B cell (primary cell): ENCODE data around the gene IL4R. TPM values are rescaled to one million over a fixed set of nuclear protein-coding genes. Genes with fewer than 3 reads are reported as not detected.

Experiments
- ATAC-seq: fragments of 200-7000 bp; cut with Tn5 transposase; one replicate; pipeline ENCODE4 v1.10.0; 2021; ENCODE audit warnings: low read depth, mild to moderate bottlenecking, moderate number of reproducible peaks, moderate library complexity
- CTCF ChIA-PET: fragments of 350-600 bp; sonication (Branson Sonifier 250); formaldehyde crosslinking; loops from one replicate; lab custom pipeline; 2021; ENCODE audit warnings: antibody characterized with exemption, inconsistent platforms; lab: Charles Lee
- POLR2A ChIA-PET: fragments of 350-600 bp; sonication (Branson Sonifier 250); formaldehyde crosslinking; loops from one replicate; lab custom pipeline; 2021; ENCODE audit warnings: antibody characterized with exemption; lab: Charles Lee
- DNase-seq: peaks from one replicate; pipeline ENCODE4 v3.0.0; 2013
- H2AFZ ChIP-seq: 2 replicates; pipeline ENCODE4 v1.6.1; 2012; ENCODE audit warnings: mild to moderate bottlenecking, low read depth, low read length; ENCODE audit not compliant: insufficient read depth, poor library complexity, severe bottlenecking
- H3K27ac ChIP-seq, 2 donors: 1 replicate in 1 of 2; 2 replicates in 1 of 2; pipeline ENCODE4 v1.5.1; 2012 to 2013; ENCODE audit warnings: low read length in 2 of 2, mild to moderate bottlenecking in 2 of 2, moderate library complexity in 1 of 2
- H3K27me3 ChIP-seq, 4 experiments: fragments of 200-600 bp in 1 of 4; sonication (generic) in 1 of 4; replicated peaks in 1 of 4; 1 replicate in 2 of 4; 2 replicates in 2 of 4; pipeline versions ENCODE4 v1.6.1 to v1.7.0; 2013 to 2016; ENCODE audit warnings: low read length in 3 of 4, mild to moderate bottlenecking in 2 of 4, mixed read lengths in 1 of 4, moderate library complexity in 1 of 4; ENCODE audit not compliant: insufficient read depth in 4 of 4, control insufficient read depth in 3 of 4; ENCODE audit errors: control extremely low read depth in 1 of 4
- H3K36me3 ChIP-seq, 2 experiments: replicated peaks in 1 of 2; 1 replicate in 1 of 2; 2 replicates in 1 of 2; pipeline versions ENCODE4 v1.6.1 to v1.7.1; 2013; ENCODE audit warnings: low read length in 1 of 2; ENCODE audit not compliant: insufficient read depth in 2 of 2, control insufficient read depth in 1 of 2; ENCODE audit errors: control extremely low read depth in 1 of 2, extremely low read depth in 1 of 2
- H3K4me1 ChIP-seq, 2 donors: fragments of 200-600 bp in 1 of 2; sonication (generic) in 1 of 2; 1 replicate in 1 of 2; 2 replicates in 1 of 2; pipeline versions ENCODE4 v1.5.1 to v1.6.1; 2013 to 2017; ENCODE audit warnings: low read length in 2 of 2; ENCODE audit not compliant: control insufficient read depth in 2 of 2, insufficient read depth in 2 of 2
- H3K4me2 ChIP-seq: replicated peaks from 2 replicates; pipeline ENCODE3; 2012; ENCODE audit warnings: mild to moderate bottlenecking, low read depth, low read length; ENCODE audit not compliant: poor library complexity, severe bottlenecking
- H3K4me3 ChIP-seq, 5 experiments: fragments of 200-600 bp in 1 of 5; sonication (generic) in 1 of 5; 1 replicate in 3 of 5; 2 replicates in 2 of 5; pipeline versions ENCODE4 v1.5.1 to v1.7.0; 2011 to 2016; ENCODE audit warnings: low read length in 4 of 5, mild to moderate bottlenecking in 4 of 5, low read depth in 2 of 5, control low read depth in 1 of 5, moderate library complexity in 1 of 5; ENCODE audit not compliant: insufficient read depth in 1 of 5; ENCODE audit errors: control extremely low read depth in 1 of 5, extremely low read depth in 1 of 5
- H3K79me2 ChIP-seq: fragments of 200-600 bp; sonication (generic); one replicate; pipeline ENCODE4 v1.6.0; 2016; ENCODE audit warnings: low read length; ENCODE audit not compliant: control insufficient read depth, insufficient read depth
- H3K9ac ChIP-seq: fragments of 200-600 bp; sonication (generic); 2 replicates; pipeline ENCODE4 v1.6.1; 2017; ENCODE audit warnings: mild to moderate bottlenecking, low read length, moderate library complexity
- H3K9me3 ChIP-seq, 3 donors: one replicate each; pipeline versions ENCODE4 v1.6.1 to v1.7.1; 2013; ENCODE audit warnings: low read length in 2 of 3; ENCODE audit not compliant: control insufficient read depth in 2 of 3, insufficient read depth in 1 of 3; ENCODE audit errors: control extremely low read depth in 1 of 3
- H4K20me1 ChIP-seq: 2 replicates; pipeline ENCODE4 v1.6.0; 2012; ENCODE audit warnings: mild to moderate bottlenecking, low read length; ENCODE audit not compliant: insufficient read depth, control insufficient read depth, poor library complexity, severe bottlenecking
- H3K27ac Mint-ChIP-seq: one replicate; pipeline ENCODE4 v1.8.0; 2021; ENCODE audit warnings: mixed read lengths
- H3K27me3 Mint-ChIP-seq: one replicate; pipeline ENCODE4 v1.8.0; 2021; ENCODE audit warnings: mixed read lengths
- H3K4me1 Mint-ChIP-seq: one replicate; pipeline ENCODE4 v1.8.0; 2021; ENCODE audit warnings: mixed read lengths
- H3K4me3 Mint-ChIP-seq: one replicate; pipeline ENCODE4 v1.8.0; 2021; ENCODE audit warnings: mixed read lengths
- H3K9me3 Mint-ChIP-seq: one replicate; pipeline ENCODE4 v1.8.0; 2022; ENCODE audit warnings: mixed read lengths; ENCODE audit not compliant: insufficient read depth
- CTCF ChIP-seq: fragments of 200-600 bp; IDR thresholded peaks from one replicate; pipeline ENCODE4 v1.8.0; 2022; ENCODE audit warnings: antibody characterized with exemption, mild to moderate bottlenecking
- EZH2 ChIP-seq: IDR thresholded peaks from 2 replicates; pipeline ENCODE4 v1.6.1; 2012; ENCODE audit warnings: borderline replicate concordance, low read depth, mild to moderate bottlenecking, moderate library complexity, low read length; ENCODE audit not compliant: insufficient read depth, poor library complexity, severe bottlenecking
- WGBS: methylation state at CpG from one replicate; pipeline ENCODE4 v1.1.5; 2013; ENCODE audit warnings: missing lambda C conversion rate; ENCODE audit not compliant: insufficient coverage; 5-methylcytosine and 5-hydroxymethylcytosine counted together
- intact Hi-C: fragments of 100-400 bp; cut with micrococcal nuclease; formaldehyde crosslinking; loops from one replicate; pipeline ENCODE4 v1.10.0; 2022
- polyA plus RNA-seq: library from polyadenylated mRNA; depleted of rRNA; stranded (reverse); fragments of >200 nt; gene quantifications from 2 replicates; pipeline ENCODE4 v1.2.3, GENCODE V29; 2012
- total RNA-seq, 2 donors: library from RNA; stranded (reverse); fragments of 120-200 nt in 1 of 2; gene quantifications; 1 replicate in 1 of 2; 2 replicates in 1 of 2; pipeline versions ENCODE4 v1.2.3 to v1.2.4, GENCODE V29; 2013 to 2022

IL4R gene
- total and polyA plus RNA-seq, 2 donors (not counting 1 experiment from before 2014, with no cell fraction given): 311 to 966 TPM

DNA sequence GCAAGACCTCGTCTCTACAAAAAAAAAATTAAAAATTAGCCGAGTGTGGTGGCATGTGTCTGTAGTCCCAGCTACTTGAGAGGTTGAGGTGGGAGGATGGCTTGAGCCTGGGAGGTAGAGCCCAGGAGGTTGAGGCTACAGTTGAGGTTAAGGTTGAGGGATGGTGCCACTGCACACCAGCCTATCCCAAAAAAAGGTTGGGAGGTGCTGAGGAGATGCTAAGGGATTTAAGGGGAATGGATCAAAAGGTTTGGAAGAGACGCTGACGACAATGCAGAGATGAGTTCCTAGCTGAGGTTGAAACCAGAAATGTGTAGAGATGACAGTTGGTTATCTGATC lies 40.5 kb upstream of the IL4R start:
- Mint-ChIP-seq H3K27me3 (no peaks in the 10 kb centered on the region), H3K4me1 (peaks cover 66% of the 10 kb centered on the region), H3K27ac (peak overlapping the region; percentile 87), H3K4me3 (peak overlapping the region; percentile 54), H3K9me3 (no peaks in the 10 kb centered on the region)
- ChIA-PET CTCF (interaction anchor here (0.9 to 4.9 kb wide), 8 partner anchors 19 to 95 kb away, joined by 3 to 33 read pairs (median 6); no protein-coding TSS in a partner anchor), POLR2A (interaction anchor here (0.7 to 1.8 kb wide), 3 partner anchors 19 to 92 kb away, joined by 3 to 6 read pairs (median 3); no protein-coding TSS in a partner anchor)
- WGBS: 90% methylated on average over 2 of the region's 4 CpGs
- intact Hi-C loops: no loop called here
- ATAC-seq (no peak), DNase-seq (no peak)
- Histone ChIP-seq H3K4me1 (peaks cover 66 to 67% of the 10 kb centered on the region in 2 donors), H3K9ac (no peak overlapping the region), H3K36me3 (no peaks in the 10 kb centered on the region), H3K9me3 (no peaks in the 10 kb centered on the region), H3K4me2 (peak overlapping the region; percentile 47), H3K79me2 (peaks cover 23% of the 10 kb centered on the region), H3K27me3 (no peaks in the 10 kb centered on the region), H4K20me1 (no peaks in the 10 kb centered on the region), H3K27ac (peak overlapping the region; percentile 74 to 82), H3K4me3 (no peak overlapping the region), H2AFZ (peak overlapping the region; percentile 35)
- TF ChIP-seq EZH2: no peak
- no peak for TF ChIP-seq CTCF

DNA sequence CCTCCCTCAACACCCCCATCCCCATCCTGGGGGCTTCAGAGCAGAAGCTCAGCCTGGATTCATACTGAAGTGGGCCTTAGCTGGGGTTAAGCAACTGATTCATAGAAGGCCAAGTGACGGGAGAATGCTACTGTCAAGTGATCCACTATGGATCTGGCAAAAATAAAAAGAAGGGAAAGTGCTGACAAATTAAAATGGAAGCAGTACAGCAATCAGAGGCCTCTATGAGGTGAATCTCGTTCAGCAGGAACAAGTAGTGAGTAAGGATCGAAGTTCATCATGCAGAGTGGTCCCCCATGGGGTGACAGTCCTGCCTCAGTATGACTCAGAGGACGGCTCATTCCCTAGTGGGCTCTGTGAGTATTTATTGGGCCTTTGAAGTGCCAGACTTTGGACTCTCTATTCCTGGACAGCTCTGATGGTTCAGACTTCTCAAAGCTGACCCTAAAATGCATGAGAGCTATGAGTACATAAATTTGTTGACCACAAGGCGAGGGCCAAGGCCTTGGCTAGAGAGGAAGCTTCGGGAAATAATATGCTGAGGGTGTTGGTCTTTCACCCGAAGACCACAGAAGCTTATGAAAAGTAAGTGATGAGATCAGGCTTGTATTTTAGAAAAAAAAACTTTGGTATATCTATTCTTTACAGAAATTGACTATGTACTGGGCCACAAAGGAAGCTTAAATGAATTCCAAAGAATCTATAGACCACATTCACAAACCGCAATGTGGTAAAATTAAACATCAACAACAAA lies 39.9 kb upstream of the IL4R start:
- peak overlapping the region in 2 of 5 experiments; percentile 1 to 26 for H3K4me3 ChIP-seq
- no peaks in the 10 kb centered on the region for H3K27me3 ChIP-seq
- ATAC-seq (peak; percentile 48), DNase-seq (no peak)
- WGBS: 53% methylated on average over 5 of the region's 8 CpGs
- H3K9me3 ChIP-seq: no peaks in the 10 kb centered on the region
- TF ChIP-seq CTCF (no peak), EZH2 (no peak)
- H3K79me2 ChIP-seq: peaks cover 17% of the 10 kb centered on the region
- H3K4me3 Mint-ChIP-seq: peak overlapping the region; percentile 54
- no peaks in the 10 kb centered on the region for H3K9me3 Mint-ChIP-seq
- no peaks in the 10 kb centered on the region for H3K27me3 Mint-ChIP-seq
- ChIA-PET POLR2A (interaction anchor here (0.5 to 1.8 kb wide), 5 partner anchors 9 to 39 kb away, joined by 3 to 8 read pairs (median 6); no protein-coding TSS in a partner anchor), CTCF (interaction anchor here (0.7 to 4.9 kb wide), 10 partner anchors 20 to 141 kb away, joined by 3 to 33 read pairs (median 5); no protein-coding TSS in a partner anchor)
- H3K4me1 Mint-ChIP-seq: peaks cover 62% of the 10 kb centered on the region
- peak overlapping the region; percentile 87 for H3K27ac Mint-ChIP-seq
- H4K20me1 ChIP-seq: no peaks in the 10 kb centered on the region
- no peaks in the 10 kb centered on the region for H3K36me3 ChIP-seq
- H3K4me1 ChIP-seq: peaks cover 64 to 67% of the 10 kb centered on the region in 2 donors
- peak overlapping the region; percentile 74 to 82 for H3K27ac ChIP-seq
- peak overlapping the region; percentile 35 for H2AFZ ChIP-seq
- H3K9ac ChIP-seq: peak overlapping the region; percentile 22
- intact Hi-C loops: no loop called here
- peak overlapping the region; percentile 47 for H3K4me2 ChIP-seq
